K562 treated with DMSO at 1 percent for 12 hours (cell line): ENCODE measurements around the gene ANTKMT. TPM values are rescaled to one million over a fixed set of nuclear protein-coding genes. Genes with fewer than 3 reads are reported as not detected.

Experiments
- total RNA-seq: library from RNA; unstranded; fragments of 300-600 nt; gene quantifications from 2 replicates; pipeline ENCODE4 v1.2.3, GENCODE V29; 2022; ENCODE audit not compliant: insufficient read depth

The ANTKMT gene, protein sequence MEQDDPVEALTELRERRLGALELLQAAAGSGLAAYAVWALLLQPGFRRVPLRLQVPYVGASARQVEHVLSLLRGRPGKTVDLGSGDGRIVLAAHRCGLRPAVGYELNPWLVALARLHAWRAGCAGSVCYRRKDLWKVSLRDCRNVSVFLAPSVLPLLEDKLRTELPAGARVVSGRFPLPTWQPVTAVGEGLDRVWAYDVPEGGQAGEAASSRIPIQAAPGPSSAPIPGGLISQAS
- 53.9 and 76.5 TPM in 2 replicates for total RNA-seq

DNA sequence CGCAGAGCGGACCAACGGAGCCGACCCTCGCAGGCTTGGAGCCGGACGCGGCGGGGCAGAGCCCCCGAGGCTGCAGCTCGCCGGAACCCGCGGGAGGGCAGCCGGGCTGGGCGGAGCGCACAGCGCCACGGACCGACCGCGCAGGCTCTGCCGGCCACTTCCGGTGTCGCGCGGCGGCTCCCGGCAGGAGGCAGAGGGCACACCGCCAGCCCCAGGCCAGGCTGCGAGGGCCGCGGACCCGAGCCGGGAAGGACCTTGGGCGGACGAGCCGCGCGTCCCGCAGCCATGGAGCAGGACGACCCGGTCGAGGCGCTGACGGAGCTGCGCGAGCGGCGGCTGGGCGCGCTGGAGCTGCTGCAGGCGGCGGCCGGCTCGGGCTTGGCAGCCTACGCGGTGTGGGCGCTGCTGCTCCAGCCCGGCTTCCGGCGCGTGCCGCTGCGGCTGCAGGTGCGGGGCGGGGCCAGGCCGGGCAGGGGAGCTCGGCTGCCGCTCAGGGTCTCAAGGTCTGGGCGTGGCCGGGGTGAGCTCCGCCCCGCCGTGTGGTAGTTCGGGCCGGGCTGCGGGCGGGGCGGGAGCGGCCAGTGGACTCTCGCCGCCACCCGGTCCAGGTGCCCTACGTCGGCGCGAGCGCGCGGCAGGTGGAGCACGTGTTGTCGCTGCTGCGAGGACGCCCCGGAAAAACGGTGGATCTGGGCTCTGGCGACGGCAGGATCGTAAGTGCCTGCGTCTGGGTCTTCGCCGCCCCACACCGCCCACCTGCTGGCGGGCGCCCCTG, at the start of gene ANTKMT:
Gene ANTKMT (plus strand): TSS at position 157 of the 775 bp plus-strand sequence. CDS start 129 bp downstream, at position 286.

DNA sequence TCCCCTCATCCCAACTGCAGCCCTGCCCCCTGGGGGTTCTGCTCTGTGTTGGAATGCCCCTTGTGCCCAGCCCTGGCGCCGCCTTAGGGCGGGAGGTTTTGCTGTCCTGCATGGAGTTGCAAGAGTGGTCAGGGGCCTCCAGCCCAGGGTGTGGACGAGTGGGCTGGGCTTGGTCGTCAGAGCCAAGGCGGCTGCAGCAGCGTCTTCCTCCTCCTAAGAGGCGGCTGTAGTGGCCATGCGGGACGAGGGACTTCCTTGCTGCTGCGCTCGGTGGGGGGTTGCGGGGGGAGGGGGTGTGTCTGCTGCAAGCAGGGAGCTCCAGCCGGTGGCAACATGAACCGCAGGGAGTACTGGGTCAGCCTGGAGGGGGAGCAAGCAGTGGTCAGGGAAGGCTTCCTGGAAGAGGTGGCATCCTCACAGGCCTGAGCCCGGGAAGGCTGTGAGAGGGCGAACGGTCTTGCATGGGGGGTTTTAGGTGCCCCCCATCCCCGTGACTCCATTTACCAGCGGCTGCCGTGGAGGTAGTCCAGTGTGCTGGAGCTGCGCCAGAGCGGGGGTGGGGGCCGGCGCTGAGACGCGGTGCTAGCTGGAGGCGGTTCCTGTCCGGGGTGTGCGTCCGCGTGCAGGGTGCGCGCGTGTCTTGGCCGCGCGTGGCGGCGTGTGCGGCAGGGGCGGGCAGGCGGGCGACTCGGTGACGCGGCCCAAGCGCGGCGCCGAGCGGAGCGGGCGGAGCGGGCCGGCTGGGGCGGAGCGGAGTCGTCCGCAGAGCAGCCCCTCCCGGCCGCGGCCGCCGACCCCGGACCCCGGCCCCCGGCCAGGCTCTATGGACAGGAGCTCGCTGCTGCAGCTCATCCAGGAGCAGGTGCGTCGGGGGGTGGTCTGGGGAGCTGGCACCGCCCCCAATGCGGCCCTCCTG, 45.7 kb upstream of the ANTKMT start, which contains the start of gene RHBDL1:
Gene RHBDL1 (plus strand): TSS at position 704 of the 916 bp plus-strand sequence. CDS start 120 bp downstream, at position 824.

DNA sequence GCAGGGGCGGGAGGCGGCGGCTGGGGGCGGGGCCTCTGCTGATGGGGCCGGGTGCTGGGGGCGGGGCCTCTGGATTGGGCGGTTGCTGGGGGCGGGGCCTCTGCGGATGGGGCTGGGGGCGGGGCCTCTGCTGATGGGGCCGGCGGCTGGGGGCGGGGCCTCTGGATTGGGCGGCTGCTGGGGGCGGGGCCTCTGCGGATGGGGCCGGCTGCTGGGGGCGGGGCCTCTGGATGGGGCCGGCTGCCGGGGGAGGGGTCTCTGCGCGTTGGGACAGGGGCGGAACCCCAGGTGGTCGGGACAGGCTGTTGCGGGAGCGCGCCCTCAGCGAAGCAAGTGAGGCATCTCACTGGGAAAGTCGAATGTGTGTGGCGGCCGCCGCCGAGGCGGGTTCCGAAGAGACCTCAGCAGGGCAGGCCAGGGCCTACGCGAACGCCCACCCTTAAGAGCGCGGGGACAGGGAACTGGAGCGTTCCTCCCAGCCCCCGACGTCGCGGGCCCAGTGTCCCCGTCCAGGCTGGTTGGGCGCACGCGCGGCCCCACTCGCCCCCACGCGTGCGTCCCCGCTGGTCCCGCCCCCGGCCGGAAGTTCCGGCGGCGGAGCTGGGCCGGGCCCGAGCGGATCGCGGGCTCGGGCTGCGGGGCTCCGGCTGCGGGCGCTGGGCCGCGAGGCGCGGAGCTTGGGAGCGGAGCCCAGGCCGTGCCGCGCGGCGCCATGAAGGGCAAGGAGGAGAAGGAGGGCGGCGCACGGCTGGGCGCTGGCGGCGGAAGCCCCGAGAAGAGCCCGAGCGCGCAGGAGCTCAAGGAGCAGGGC, 40.9 kb upstream of the ANTKMT start, which contains the start of gene STUB1:
Gene STUB1 (plus strand): TSS at position 597 of the 811 bp plus-strand sequence. CDS start 116 bp downstream, at position 713.

DNA sequence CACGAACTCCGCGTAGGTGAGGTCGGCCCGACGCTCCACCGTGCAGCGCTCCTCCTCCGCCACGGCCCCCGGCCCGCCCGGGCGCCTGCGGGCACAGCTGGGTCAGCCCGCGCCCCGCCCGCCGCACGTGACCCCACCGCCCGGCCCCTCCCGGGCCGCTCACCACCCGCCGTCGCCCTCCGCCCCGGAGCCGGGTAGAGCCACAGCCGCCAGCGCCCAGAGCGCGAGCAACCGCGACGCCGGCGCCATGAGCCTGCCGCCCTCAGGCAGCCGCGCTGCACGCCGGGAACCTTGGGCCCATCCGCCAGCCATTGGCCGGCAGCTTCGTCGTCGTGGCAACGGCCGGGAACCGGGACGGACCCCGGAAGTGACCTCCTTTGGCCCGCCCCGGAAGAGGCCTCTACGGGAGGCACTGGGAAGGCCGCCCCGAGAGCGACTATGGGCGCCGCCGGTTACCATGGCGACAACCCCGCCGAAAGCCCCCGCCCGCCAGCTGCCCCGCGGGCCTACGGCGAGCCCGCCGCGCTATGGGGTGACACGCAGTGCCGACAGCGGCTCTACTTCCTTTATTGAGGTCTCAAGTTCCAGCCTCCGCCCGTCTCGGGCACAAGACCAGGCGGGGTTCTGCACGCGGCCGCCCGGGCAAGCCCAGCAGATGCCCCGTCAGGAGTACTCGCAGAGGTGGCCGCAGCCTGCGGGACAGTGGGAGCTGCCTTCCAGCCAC, 36.7 kb upstream of the ANTKMT start, which contains the start of gene JMJD8:
Gene JMJD8 (minus strand): TSS at position 264 of the 724 bp plus-strand sequence. CDS start 15 bp downstream, at position 249.

DNA sequence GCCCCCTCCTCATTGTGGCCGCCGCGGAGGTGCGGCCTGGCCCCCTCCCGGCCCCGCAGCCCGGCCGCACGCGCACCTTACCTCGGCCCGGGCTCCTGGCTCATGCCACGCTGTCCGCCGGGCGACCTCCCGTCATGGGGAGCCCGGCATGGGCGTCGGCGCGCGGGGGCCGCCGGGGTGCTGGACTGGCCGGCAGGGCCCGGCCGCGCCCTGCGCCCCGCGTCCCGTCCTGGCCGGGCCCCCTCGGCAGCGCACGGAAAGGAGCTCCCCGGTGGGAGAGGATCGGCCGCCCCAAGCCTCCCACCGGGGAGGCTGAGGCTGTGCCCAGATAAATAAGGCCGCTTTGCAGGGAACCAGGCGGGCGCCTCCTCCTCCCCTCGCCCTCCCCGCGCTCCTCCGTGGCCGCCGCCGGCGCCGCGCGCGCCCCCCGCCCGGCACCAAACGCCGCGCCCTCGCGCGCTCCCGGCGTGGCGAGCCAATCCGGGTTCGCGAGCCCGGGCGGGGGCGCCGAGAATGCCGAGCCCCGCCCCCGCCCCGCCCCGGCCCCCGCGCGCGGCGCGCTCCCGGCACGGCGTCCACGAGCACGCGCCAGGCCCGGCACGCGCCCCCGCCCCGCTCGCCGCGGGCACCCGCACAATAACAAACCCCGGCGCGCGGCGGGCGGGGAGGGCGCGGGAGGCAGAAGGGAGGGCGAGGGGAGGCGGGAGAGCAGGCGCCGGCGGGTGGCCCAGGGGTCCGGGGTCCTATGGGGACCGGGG, 15.3 kb upstream of the ANTKMT start, which contains the start of gene FBXL16:
Gene FBXL16 (minus strand): TSS at position 371 of the 758 bp plus-strand sequence. CDS start 8,396 bp downstream, outside the sequence.

DNA sequence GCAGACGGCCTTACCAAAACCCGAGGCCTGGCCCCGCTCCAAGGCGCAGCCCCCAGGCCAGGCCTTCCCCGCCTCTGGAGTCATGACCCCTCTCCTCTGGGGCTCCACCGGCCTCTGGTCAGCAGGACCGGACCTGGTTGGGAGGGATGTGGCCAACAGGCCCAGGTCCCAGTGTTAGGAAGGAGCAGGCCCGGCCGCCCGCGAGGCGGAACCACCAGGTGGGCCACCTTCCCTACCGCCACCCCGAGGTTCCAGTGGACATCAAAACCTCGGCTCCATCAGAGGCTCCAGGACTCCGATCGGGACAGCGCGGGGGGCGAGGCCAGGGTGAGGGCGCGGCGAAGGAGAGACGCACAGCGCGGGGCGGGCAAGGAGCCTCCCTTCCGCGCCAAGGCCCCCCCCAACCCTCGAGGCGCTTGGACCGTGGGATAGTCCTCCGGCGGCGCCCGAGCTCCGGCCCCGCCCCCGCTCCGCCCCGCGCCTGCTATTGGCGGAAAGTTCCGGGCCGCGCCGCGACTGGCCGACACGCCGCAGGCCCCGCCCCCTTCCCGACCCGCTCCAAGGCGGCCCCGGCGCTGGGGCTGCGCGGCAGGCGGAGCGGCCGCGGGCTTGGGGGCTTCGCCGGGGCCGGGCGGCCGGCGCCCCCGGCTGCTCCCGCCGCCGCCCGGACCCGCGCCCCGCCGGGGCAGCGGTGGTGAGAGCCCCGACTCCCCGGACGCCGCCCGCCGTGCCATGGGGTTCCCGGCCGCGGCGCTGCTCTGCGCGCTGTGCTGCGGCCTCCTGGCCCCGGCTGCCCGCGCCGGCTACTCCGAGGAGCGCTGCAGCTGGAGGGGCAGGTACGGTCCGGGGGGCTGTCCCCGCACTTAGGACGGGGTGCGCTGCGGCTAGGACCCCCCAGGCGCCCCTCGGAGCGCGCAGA, 6.1 kb upstream of the ANTKMT start, which contains the start of gene METRN:
Gene METRN (plus strand): TSS at position 561 of the 919 bp plus-strand sequence. CDS start 172 bp downstream, at position 733.

DNA sequence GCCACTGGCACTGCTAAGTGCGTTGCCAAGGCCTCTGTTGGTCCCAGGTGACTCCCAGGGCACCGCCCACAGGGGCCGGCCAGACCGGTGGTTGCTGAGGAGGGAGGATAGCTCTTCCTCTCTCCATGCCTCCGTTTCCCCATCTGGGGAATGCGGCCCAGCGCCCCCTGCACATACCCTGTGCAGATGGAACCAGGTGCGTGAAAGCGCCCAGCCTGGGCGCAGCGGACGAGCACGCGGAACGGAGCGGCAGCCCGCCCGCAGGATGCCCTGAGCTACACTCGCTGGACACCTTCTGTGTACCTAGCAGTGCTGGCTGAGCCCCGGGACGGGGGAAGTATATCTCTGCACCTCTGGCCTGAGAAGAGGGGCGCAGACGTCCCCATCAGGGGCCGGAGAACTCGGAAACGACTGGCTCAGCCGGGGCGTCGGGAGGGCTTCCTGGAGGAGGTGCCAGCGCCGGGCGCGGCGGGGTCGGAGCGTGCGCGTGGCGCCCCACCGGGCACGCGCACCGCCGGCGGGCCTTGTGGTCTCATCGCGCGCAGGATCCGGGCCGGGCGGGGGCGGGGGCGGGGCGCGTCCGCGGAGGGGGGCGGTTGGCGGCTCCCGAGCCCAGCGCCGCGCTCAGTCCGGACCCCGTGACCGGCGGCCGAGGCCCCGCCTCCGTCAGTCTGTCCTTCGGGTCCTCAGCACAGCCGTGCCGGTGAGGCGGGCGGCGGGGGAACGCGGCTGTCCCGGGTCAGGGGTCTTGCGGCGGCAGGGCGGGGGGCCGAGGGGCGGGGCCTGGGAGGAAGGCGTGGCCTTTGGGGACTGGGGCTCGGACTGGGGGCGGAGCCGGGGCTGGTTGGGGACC, 5.7 kb downstream of the ANTKMT start, which contains the start of the genes CCDC78 and HAGHL:
Gene CCDC78 (minus strand): TSS at position 6 of the 853 bp plus-strand sequence. CDS start 76 bp downstream, outside the sequence.
Gene HAGHL (plus strand): TSS at position 669 of the 853 bp plus-strand sequence. CDS start 404 bp downstream, outside the sequence.

DNA sequence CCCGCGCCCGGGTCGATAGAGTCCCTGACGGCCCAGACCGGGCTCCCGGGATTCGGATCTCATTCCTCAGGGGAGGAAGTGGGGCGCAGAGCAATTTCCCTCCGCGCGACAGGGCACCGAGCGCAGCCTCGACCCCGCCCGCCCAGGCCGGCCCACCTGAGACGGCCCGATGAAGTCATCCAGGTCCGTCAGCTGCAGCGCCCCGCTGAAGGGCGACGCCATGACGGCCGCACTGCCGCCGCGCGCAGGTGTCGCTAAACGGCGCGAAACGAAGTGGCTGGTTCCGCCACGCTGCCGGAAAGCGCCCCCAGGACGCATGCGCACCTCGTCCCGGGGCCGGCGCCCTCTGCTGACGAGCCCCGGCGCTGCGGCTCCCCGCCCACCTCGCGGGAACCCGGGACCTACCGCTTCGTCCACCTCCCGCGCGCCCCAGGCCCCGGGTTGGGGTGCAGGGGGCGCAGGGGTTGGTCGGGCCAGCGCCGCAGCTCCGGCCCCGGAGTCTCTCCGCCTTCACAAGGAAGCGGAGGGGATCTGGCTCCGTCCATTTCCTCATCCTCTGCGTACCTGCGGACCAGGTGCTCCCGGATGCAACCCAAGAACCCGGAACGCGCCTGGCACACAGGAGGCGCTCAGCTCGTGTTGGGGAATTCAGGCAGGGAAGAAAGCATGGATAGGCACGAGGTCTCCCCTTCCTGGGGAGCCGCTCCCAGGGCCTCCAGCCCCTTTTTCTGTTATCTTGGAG, 20.0 kb downstream of the ANTKMT start, which contains the start of gene CIAO3:
Gene CIAO3 (minus strand): TSS at position 234 of the 742 bp plus-strand sequence. CDS start 12 bp downstream, at position 222.

DNA sequence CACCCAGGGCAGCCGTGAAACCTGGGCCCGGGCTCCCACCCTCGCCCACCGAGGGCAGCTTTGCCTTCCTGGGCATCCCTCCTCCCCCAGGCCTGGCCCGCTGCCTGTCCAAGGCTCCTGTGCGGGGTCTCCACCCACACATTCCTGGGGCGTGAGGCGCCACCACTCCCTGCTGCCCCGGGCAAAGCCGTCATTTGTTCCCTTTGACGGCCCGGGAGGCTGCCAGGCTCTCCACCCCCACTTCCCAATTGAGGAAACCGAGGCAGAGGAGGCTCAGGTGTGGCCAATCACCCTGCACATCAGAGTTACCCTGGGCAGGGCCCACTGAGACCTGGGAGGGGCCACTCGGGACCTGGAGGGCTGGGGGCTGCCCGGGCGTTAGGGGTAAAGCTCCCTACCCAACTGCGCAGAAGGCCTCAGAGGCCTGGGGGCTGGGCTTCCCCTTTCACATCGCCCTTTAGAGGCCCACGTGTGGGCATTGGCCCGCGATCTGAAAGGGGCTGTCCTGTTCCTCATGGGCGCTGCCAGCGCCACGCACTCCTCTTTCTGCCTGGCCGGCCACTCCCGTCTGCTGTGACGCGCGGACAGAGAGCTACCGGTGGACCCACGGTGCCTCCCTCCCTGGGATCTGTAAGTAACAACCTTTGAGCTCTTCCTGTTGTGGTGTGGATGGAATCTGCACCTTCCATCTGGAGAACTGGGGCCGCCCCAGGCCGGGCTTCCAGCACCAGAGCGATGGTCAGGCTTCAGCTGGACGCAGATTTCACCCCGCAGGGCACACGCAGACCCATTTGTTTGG, 39.8 kb downstream of the ANTKMT start, which contains the start of gene MSLN:
Gene MSLN (plus strand): TSS at position 190 of the 799 bp plus-strand sequence. CDS start 1,947 bp downstream, outside the sequence.

Other genes starting within 250 kb of the ANTKMT start
- gene CAPN15, start 193.4 kb upstream of the ANTKMT start, total RNA-seq: 40.3 and 60.1 TPM in 2 replicates
- not detected in 2 replicates for gene PRR35, start 160.8 kb upstream of the ANTKMT start, total RNA-seq
- 8.4 and 8.5 TPM in 2 replicates for gene NHLRC4, start 154.1 kb upstream of the ANTKMT start, total RNA-seq
- gene PIGQ, start 151.2 kb upstream of the ANTKMT start, total RNA-seq: 31.0 and 43.5 TPM in 2 replicates
- gene RAB40C, start 131.1 kb upstream of the ANTKMT start, total RNA-seq: 26.5 and 38.7 TPM in 2 replicates
- gene WFIKKN1, start 90.2 kb upstream of the ANTKMT start, total RNA-seq: 10.4 and 11.0 TPM in 2 replicates
- 95.4 and 142 TPM in 2 replicates for gene METTL26, start 84.8 kb upstream of the ANTKMT start, total RNA-seq
- gene MCRIP2, start 79.3 kb upstream of the ANTKMT start, total RNA-seq: 62.3 and 95.4 TPM in 2 replicates
- 3.2 and 3.7 TPM in 2 replicates for gene WDR90, start 71.8 kb upstream of the ANTKMT start, total RNA-seq
- gene RHOT2, start 53.0 kb upstream of the ANTKMT start, total RNA-seq: 131 and 154 TPM in 2 replicates
- gene RHBDL1, start 45.5 kb upstream of the ANTKMT start, total RNA-seq: 2.5 and 4.9 TPM in 2 replicates
- gene STUB1, start 40.7 kb upstream of the ANTKMT start, total RNA-seq: 108 and 141 TPM in 2 replicates
- gene JMJD8, start 36.8 kb upstream of the ANTKMT start, total RNA-seq: 60.7 and 81.8 TPM in 2 replicates
- 21.7 and 24.9 TPM in 2 replicates for gene WDR24, start 30.7 kb upstream of the ANTKMT start, total RNA-seq
- 2.5 and 3.3 TPM in 2 replicates for gene FBXL16, start 15.3 kb upstream of the ANTKMT start, total RNA-seq
- 38.5 and 41.4 TPM in 2 replicates for gene METRN, start 6.0 kb upstream of the ANTKMT start, total RNA-seq
- gene CCDC78, start 5.3 kb downstream of the ANTKMT start, total RNA-seq: 1.7 and 2.0 TPM in 2 replicates
- 15.9 and 18.7 TPM in 2 replicates for gene HAGHL, start 6.0 kb downstream of the ANTKMT start, total RNA-seq
- gene CIAO3, start 19.9 kb downstream of the ANTKMT start, total RNA-seq: 33.1 and 44.1 TPM in 2 replicates
- not detected in 2 replicates for gene MSLN, start 39.6 kb downstream of the ANTKMT start, total RNA-seq
- 40.4 and 44.0 TPM in 2 replicates for gene RPUSD1, start 67.2 kb downstream of the ANTKMT start, total RNA-seq
- gene CHTF18, start 67.5 kb downstream of the ANTKMT start, total RNA-seq: 28.6 and 57.6 TPM in 2 replicates
- not detected in 2 replicates for gene GNG13, start 79.6 kb downstream of the ANTKMT start, total RNA-seq
- 2.3 and 2.9 TPM in 2 replicates for gene LMF1, start 249.8 kb downstream of the ANTKMT start, total RNA-seq